ENCODE measurements around the gene GAGE13. TPM values are rescaled to one million over a fixed set of nuclear protein-coding genes. Genes with fewer than 3 reads are reported as not detected.

GAGE13 gene
- total and polyA plus RNA-seq, 9 of the 15 experiments (the other 6 are each of a cell fraction or from before 2014, with no cell fraction given), result 31.6 to 506 (median 154) TPM

DNA sequence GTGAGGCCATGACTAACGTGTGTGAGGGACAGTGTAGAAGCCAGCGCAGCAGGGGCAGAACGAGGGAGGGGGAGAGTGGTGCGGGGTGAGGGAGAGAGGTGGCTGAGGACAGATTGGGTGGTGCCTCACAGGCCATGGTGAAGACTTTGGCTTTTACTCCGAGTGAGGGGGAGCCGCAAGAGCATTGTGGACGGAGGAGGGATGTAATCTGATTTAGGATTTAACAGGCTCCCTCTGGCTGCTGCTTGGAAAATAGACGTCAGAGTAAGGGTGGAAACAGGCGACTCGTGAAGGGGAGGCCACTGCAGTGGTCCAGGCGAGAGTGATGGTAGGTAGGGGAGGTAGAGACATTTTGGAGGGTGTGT, 48.8 kb upstream of the GAGE13 start:
- Histone ChIP-seq H3K4me3 (no peak overlapping the region), H3K9me3 (replicated peaks; ENCODE audit: control insufficient read depth, insufficient read depth, low read depth, low read length) (no peaks in the 10 kb centered on the region), H3K36me3 (ENCODE audit: control insufficient read depth, insufficient read depth, low read length) (no peaks in the 10 kb centered on the region), H3K9me1 (ENCODE audit: control insufficient read depth, insufficient read depth, low read length) (no peaks in the 10 kb centered on the region), H3K9ac (ENCODE audit: insufficient read depth in 1 of 2, low read depth in 2 of 2, low read length in 2 of 2) (no peak overlapping the region; a peak in 1 of 4 replicates), H4K20me1 (replicated peaks; ENCODE audit: control insufficient read depth, insufficient read depth, low read length) (no peaks in the 10 kb centered on the region), H3K4me1 (replicated peaks in 1 of 2; ENCODE audit: control insufficient read depth in 2 of 2, insufficient read depth in 2 of 2, low read length in 2 of 2) (peaks cover 5 to 13% of the 10 kb centered on the region in 2 experiments; a peak in 3 of 5 replicates), H3K27ac (ENCODE audit: extremely low read depth, low read depth, low read length) (no peak overlapping the region; the same call in 2 of the 3 replicates), H3K79me2 (ENCODE audit: control insufficient read depth, insufficient read depth, low read length) (no peaks in the 10 kb centered on the region), H3K4me2 (ENCODE audit: insufficient read depth, low read length) (peak overlapping the region; percentile 78), H2AFZ (ENCODE audit: low read depth, low read length) (peak overlapping the region; percentile 78), H3K27me3 (ENCODE audit: control insufficient read depth in 2 of 2, insufficient read depth in 2 of 2, low read length in 2 of 2) (no peaks in the 10 kb centered on the region)
- FAIRE-seq (peak; percentile 95), DNase-seq (ENCODE audit: extremely low read depth in 1 of 4, low spot score in 3 of 4) (peak; percentile 46 to 70 (median 56)), ATAC-seq (peak; percentile 93)
- no TSS peak for BruUV-seq (replicated peaks)
- POLR2A ChIA-PET, result interaction anchor here (0.9 kb wide), 1 partner anchor 10 kb away, joined by 4 read pairs; no protein-coding TSS in a partner anchor
- in situ Hi-C loops (cut with MboI) (no loop called here), intact Hi-C loops (cut with micrococcal nuclease) (loop anchor here (2.0 to 5.0 kb wide), 2 partner anchors 92 to 160 kb away; partner anchors contain the start of gene GPKOW)
- 0% methylated on average over 10 of the region's 11 CpGs for WGBS (ENCODE audit: insufficient coverage, low coverage, missing lambda C conversion rate)
- CTCF ChIA-PET (ENCODE audit: low intra/inter-chr PET ratio), result no interaction called here
- TF ChIP-seq L3MBTL2 (IDR thresholded peaks at IDR 0.05) (peak; percentile 56; the same call in 1 of the 2 replicates), ZNF384 (IDR thresholded peaks at IDR 0.05; ENCODE audit: low read depth, low read length) (no peak), NR1H2 (CRISPR knock-in tag; IDR thresholded peaks at IDR 0.05) (no peak), MYC (IDR thresholded peaks at IDR 0.05; ENCODE audit: low read depth, low read length) (0 out of 2 replicates have a peak, but pooled peaks have one; percentile 43), MYC (CRISPR knock-in tag; IDR thresholded peaks at IDR 0.05; ENCODE audit: borderline replicate concordance, low read depth) (no peak), E2F6 (IDR thresholded peaks at IDR 0.05; ENCODE audit: borderline replicate concordance in 1 of 2, extremely low read depth in 1 of 2, insufficient read depth in 1 of 2, insufficient read length in 1 of 2, low read depth in 1 of 2, low read length in 1 of 2, poor library complexity in 1 of 2, severe bottlenecking in 1 of 2) (peak in 1 of 2 experiments; percentile 6), POLR2B (IDR thresholded peaks at IDR 0.05; ENCODE audit: low read depth, partially characterized antibody) (no peak), XRCC3 (IDR thresholded peaks at IDR 0.05) (no peak), ZNF274 (IDR thresholded peaks at IDR 0.05; ENCODE audit: borderline replicate concordance, low read depth, low read length) (no peak), SMARCE1 (IDR thresholded peaks at IDR 0.05) (peak; percentile 17; the same call in 1 of the 2 replicates), EHMT2 (IDR thresholded peaks at IDR 0.05) (peak; percentile 30; the same call in 1 of the 2 replicates), ZBTB2 (IDR thresholded peaks at IDR 0.05) (0 out of 2 replicates have a peak, but pooled peaks have one; percentile 22), CREB1 (IDR thresholded peaks at IDR 0.05) (no peak), CREB1 (CRISPR knock-in tag; IDR thresholded peaks at IDR 0.05) (no peak), MAZ (CRISPR knock-in tag; conservative IDR thresholded peaks at IDR 0.05 in 1 of 2, IDR thresholded peaks at IDR 0.05 in 1 of 2) (0 out of 4 replicates have a peak, but pooled peaks of 1 of the 2 experiments have one; percentile 26), CTBP1 (IDR thresholded peaks at IDR 0.05; ENCODE audit: borderline replicate concordance) (peak; percentile 47; the same call in 1 of the 2 replicates), CHCHD3 (CRISPR knock-in tag; IDR thresholded peaks at IDR 0.05) (no peak), U2AF2 (optimal IDR thresholded peaks at IDR 0.05; ENCODE audit: low read depth, low read length) (no peak), ZNF224 (CRISPR knock-in tag; IDR thresholded peaks at IDR 0.05) (no peak)
- TF ChIP-seq, protein P1, sequence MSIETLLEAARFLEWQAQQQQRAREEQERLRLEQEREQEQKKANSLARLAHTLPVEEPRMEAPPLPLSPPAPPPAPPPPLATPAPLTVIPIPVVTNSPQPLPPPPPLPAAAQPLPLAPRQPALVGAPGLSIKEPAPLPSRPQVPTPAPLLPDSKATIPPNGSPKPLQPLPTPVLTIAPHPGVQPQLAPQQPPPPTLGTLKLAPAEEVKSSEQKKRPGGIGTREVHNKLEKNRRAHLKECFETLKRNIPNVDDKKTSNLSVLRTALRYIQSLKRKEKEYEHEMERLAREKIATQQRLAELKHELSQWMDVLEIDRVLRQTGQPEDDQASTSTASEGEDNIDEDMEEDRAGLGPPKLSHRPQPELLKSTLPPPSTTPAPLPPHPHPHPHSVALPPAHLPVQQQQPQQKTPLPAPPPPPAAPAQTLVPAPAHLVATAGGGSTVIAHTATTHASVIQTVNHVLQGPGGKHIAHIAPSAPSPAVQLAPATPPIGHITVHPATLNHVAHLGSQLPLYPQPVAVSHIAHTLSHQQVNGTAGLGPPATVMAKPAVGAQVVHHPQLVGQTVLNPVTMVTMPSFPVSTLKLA (conservative IDR thresholded peaks at IDR 0.05), result 0 out of 4 replicates have a peak, but pooled peaks of 1 of the 2 experiments have one; percentile 28

All from K562 (cell line).